Dermis microvascular lymphatic vessel endothelial cell (primary cell): ENCODE measurements around the gene ZNF646. TPM values are rescaled to one million over a fixed set of nuclear protein-coding genes. Genes with fewer than 3 reads are reported as not detected.

ENCODE experiments used
- DNase-seq, 2 donors: peaks; one replicate each; pipeline versions ENCODE4 v3.0.0 to v3.0.0-alpha.2; 2010; ENCODE audit warnings: low read depth in 2 of 2
- total RNA-seq: library from RNA; depleted of rRNA; stranded (reverse); fragments of >200 nt; gene quantifications from 2 replicates; pipeline ENCODE4 v1.2.1, GENCODE V29; 2014

ZNF646 gene
- total RNA-seq, 1 donor from 2014 or later = 8.1 TPM

DNA sequence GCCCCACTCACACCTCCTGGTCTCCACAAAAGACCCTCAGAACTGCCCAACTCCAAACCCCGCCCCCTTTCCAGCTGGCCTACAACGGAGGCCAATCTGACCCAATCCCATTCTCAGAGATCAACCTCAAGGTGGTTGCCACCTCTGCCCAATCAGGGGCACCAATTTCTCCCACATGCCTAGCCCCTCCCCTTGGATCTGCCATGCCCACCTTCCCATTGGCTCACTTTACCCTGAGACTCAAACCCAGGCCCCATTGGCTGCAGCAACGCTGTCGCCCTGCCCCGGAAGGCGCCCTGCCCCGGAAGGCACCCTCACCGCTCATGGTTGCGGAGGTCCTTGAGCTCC, 10.8 kb upstream of the ZNF646 start:
- no peak for DNase-seq

DNA sequence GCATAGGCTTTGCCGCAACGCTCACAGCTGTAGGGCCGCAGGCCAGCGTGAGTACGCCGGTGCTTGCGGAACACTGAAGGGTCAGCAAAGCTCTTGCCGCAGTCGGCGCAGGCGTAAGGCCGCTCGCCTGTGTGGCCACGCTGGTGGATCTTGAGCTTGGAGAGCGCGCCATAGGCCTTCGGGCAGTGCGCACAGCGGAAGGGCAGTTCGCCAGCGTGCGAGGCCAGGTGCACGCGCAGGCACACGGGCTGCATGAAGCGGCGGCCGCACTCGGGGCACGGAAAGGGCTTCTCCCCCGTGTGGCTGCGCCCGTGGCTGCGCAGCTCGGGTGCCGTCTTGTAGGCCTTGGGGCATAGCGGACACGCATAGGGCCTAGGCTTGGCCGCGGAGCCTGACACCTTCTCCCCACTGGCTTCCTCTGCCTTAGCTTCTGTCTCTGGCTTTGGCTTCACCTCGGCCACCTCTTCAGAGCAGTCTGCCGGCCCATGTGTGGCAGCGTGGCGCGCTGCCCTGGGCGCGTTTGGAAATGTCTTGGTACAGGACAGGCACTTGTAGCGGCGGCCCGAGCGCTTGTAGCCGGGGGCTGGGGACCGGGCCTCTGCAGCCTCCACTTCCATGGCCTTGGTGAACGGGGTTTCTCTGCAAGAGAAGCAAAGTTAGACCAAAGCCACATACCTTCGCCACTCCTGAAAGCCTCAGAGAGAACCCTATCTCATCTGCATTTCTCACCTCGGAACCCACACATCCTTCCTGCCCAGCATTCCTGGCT, 10.2 kb upstream of the ZNF646 start:
- no peak for DNase-seq

DNA sequence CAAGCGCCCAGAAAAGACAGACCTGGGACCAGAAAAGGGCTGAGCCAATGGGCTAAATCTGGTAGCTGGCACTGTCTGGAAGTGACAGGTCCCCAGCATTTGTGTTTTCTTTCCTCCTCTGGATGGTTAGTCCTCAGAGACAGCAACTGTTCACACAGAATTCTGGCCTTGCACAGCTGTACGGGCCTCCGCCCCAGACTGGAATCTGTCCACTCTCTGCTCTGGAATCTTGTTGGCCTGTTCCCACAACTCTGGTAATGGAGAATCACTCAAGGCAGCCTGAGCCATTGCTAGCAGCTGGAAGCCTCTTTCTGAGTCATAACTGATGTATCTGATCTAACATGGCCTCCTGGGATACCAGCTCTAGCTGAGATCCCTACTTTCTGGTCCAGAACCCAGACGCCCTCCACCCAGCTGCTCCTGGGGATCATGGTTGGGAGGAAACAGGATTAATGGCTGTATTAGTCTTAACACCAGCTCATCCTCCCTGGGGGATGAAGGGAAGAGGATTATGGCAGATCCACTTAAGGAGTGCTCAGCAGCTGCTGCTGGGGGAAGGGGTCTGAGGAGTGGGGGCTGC, 9.2 kb upstream of the ZNF646 start:
- DNase-seq = peak in 1 of 2 donors; percentile 33

DNA sequence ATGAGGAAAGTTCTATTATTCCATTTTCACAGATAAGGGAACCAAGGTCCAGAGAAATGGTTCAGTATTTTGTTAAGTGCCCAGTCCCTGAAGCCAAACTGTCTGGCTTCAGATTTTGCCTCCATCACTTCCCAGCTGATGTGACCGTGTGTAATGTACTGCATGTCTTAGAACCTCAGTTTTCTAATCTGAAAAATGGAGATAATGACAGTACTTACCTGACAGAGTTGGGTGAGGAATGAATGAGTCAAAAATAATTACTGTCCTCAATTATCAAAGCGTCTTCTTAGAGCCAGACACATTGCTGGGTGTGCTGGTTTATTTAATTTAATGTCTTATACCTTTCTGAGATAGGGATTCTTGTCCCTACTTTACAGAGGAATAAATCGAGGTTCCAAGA, 6.9 kb upstream of the ZNF646 start:
- no peak for DNase-seq

DNA sequence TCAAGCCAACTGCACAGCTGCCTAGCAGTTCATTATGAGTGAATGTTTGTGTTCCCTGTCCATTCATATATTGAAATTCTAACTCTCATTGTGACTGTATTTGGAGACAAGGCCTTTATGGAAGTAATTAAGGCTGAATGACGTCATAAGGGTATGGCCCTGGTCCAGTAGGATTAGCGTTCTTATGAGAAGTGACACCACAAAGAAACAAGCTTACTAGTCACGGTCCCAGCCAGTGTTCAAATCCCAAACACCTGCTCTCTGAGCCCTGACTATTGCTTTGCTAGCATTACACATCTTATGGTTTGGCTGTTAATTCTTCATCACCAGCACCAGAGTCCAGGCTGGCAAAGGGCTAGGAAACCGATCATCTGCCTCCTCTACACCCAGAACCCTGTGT, 2.4 kb upstream of the ZNF646 start:
- peak in 1 of 2 donors; percentile 17 for DNase-seq

DNA sequence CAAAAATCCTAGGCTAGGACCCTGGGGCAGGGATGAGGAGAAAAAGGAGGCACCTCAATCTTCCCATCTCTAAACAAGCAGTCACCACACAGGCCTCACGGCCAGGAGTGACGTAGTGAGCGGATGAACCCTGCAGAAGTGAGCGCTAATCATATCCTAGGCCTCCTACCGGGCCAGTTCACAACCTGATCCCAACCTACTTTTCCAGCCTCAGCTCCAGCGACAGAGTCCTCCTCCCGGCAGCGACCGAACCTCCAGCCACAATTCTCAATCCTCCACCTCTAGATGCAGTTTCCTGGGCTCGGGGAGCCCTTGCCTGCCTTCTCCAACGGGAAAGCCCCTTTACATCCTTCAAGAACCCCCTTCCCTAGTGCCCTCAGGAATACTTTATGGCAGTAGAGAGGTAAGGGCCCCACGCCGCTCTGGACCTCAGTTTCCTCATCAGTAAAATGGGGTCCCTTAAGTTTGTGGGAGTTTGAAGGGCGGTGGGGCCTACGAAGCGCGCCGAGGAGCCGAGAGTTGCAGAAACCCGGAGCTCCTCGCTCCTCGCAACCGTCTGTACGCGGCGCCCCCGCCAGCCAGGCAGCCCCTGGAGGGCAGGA, 1.6 kb upstream of the ZNF646 start:
- peak; percentile 29 to 62 for DNase-seq

DNA sequence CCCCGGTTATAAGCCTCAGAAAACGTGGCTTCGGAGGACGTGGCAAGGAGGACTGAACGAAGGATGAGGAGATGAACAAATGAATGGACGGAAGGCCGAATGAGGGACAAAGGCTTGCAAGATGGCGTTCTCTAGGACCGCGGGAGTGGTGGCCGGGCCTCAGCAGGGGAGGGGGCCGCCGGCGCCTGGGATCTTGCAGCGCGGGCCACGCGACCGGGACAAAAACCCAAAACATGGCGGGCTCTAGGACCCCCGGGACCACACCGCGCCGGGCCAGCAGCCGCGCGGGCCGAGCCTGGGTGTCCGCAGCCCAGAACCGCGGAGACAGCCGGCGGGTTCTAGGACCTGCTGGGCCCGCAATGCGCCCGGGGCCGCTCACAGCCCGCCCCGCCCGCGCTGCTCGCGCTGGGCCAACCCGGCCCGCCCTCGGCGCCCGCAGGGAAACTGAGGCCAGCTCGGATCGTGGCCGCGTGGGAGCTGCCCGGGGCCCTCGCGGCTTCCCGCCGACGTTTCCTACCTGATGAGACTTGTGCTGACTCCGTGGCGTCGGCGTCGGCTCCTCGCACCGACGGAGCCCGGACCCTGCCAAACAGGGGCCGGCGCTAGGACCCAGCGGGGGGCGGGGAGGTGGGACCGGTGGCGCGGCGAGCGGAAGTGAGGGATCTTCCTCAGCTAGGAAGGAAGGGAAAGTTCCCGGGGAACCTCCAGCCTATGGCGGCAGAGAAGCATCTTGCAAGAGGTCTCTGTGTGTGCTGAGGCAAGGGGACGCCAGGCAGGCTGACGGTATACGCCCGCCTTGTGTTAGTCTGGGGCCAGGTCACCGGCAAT, 866 bp upstream of the ZNF646 start:
- DNase-seq = peak; percentile 72 to 93

DNA sequence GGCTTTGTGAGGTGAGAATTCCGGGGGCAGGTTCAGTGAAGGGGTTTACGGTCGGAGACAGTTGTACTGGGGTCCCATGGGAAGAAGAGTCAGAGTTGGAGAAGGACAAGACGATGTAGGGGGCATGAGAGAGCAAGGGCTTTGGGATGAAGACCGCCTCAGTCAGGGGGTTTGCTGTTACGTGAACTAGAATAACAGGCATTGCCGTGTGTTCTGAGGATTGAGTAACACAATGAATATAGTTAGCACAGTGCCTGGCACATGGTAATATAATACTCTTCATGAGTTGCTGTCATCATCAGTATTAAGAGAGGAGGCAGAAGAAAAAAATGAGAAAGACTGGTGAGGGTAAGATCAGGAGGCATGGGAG, 577 bp downstream of the ZNF646 start:
- no peak for DNase-seq

DNA sequence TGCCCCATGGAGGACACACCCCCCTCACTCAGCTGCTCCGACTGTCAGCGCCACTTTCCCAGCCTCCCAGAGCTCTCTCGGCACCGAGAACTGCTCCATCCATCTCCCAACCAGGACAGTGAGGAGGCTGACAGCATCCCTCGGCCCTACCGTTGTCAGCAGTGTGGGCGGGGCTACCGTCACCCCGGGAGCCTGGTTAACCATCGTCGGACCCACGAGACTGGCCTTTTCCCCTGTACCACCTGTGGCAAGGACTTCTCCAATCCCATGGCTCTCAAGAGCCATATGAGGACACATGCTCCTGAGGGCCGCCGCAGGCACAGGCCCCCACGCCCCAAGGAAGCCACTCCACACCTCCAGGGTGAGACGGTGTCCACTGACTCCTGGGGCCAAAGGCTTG, 2.1 kb downstream of the ZNF646 start:
- no peak for DNase-seq

DNA sequence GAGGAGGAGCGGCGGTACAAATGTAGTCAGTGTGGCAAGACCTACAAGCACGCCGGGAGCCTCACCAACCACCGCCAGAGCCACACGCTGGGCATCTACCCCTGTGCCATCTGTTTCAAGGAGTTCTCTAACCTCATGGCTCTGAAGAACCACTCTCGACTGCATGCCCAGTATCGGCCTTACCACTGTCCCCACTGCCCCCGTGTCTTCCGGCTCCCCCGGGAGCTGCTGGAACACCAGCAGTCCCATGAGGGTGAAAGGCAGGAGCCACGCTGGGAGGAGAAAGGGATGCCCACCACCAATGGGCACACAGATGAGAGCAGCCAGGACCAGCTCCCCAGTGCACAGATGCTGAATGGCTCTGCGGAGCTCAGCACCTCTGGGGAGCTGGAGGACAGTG, 2.8 kb downstream of the ZNF646 start:
- no peak for DNase-seq

DNA sequence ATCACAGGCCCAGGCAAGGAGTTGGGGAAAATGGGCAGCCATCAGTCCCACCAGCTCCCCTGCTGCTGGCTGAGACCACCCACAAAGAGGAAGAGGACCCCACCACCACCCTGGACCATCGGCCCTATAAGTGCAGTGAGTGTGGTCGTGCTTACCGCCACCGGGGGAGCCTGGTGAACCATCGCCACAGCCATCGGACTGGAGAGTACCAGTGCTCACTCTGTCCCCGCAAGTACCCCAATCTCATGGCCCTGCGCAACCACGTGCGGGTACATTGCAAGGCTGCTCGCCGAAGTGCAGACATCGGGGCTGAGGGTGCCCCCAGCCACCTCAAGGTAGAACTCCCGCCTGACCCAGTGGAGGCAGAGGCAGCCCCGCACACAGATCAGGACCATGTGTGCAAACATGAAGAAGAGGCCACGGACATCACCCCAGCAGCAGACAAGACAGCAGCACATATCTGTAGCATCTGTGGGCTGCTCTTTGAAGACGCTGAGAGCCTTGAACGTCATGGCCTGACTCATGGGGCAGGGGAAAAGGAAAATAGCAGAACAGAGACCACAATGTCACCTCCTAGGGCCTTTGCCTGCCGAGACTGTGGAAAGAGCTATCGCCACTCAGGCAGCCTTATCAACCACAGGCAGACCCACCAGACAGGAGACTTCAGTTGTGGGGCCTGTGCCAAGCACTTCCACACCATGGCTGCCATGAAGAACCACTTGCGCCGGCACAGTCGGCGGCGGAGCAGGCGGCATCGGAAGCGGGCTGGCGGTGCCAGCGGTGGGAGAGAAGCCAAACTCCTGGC, 3.6 kb downstream of the ZNF646 start:
- DNase-seq = no peak

DNA sequence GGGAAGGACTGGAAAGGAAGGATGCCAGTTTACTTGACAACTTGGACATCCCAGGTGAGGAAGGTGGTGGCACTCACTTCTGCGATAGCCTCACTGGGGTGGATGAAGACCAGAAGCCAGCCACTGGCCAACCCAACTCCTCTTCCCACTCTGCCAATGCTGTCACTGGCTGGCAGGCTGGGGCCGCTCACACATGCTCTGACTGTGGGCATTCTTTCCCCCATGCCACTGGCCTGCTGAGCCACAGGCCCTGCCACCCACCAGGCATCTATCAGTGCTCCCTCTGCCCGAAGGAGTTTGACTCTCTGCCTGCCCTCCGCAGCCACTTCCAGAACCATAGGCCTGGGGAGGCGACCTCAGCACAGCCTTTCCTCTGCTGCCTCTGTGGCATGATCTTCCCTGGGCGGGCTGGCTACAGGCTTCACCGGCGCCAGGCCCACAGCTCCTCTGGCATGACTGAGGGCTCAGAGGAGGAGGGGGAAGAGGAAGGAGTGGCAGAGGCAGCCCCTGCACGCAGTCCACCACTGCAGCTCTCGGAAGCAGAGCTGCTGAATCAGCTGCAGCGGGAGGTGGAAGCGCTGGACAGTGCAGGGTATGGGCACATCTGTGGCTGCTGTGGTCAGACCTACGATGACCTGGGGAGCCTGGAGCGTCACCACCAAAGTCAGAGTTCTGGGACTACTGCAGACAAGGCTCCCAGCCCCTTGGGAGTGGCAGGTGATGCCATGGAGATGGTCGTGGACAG, 4.5 kb downstream of the ZNF646 start:
- DNase-seq = no peak

DNA sequence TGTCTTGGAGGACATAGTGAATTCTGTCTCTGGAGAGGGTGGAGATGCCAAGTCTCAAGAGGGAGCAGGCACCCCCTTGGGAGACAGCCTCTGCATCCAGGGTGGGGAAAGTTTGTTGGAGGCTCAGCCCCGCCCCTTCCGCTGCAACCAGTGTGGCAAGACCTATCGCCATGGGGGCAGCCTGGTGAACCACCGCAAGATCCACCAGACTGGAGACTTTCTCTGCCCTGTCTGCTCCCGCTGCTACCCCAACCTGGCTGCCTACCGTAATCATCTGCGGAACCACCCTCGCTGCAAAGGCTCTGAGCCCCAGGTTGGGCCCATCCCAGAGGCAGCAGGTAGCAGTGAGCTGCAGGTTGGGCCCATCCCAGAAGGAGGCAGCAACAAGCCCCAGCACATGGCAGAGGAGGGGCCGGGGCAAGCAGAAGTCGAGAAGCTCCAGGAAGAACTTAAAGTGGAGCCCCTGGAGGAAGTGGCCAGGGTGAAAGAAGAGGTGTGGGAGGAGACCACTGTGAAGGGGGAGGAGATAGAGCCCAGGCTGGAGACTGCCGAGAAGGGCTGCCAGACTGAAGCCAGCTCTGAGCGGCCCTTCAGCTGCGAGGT, 5.2 kb downstream of the ZNF646 start:
- DNase-seq = no peak

DNA sequence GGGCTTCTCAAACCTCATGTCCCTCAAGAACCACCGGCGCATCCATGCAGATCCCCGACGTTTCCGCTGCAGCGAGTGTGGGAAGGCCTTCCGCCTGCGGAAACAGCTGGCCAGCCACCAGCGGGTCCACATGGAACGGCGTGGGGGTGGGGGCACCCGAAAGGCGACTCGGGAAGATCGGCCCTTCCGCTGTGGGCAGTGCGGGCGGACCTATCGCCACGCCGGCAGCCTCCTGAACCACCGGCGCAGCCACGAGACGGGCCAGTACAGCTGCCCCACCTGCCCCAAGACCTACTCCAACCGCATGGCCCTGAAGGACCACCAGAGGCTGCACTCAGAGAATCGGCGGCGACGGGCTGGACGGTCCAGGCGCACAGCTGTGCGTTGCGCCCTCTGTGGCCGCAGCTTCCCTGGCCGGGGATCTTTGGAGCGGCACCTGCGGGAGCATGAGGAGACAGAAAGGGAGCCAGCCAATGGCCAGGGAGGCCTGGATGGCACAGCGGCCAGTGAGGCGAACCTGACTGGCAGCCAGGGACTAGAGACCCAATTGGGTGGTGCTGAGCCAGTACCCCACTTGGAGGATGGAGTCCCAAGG, 5.9 kb downstream of the ZNF646 start:
- no peak for DNase-seq

DNA sequence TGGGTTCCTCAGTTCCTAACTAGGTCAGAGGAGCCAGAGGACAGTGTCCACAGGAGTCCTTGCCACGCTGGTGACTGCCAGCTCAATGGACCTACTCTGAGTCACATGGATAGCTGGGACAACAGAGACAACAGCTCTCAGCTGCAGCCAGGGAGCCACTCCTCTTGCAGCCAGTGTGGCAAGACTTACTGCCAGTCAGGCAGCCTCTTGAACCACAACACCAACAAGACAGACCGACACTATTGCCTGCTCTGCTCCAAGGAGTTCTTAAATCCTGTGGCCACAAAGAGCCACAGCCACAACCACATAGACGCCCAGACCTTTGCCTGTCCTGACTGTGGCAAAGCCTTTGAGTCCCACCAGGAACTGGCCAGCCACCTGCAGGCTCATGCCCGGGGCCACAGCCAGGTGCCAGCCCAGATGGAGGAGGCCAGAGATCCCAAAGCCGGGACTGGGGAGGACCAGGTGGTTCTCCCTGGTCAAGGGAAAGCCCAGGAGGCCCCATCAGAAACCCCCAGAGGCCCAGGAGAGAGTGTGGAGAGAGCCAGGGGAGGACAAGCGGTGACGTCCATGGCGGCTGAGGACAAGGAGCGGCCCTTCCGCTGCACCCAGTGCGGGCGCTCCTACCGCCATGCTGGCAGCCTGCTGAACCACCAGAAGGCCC, 6.7 kb downstream of the ZNF646 start:
- no peak for DNase-seq

DNA sequence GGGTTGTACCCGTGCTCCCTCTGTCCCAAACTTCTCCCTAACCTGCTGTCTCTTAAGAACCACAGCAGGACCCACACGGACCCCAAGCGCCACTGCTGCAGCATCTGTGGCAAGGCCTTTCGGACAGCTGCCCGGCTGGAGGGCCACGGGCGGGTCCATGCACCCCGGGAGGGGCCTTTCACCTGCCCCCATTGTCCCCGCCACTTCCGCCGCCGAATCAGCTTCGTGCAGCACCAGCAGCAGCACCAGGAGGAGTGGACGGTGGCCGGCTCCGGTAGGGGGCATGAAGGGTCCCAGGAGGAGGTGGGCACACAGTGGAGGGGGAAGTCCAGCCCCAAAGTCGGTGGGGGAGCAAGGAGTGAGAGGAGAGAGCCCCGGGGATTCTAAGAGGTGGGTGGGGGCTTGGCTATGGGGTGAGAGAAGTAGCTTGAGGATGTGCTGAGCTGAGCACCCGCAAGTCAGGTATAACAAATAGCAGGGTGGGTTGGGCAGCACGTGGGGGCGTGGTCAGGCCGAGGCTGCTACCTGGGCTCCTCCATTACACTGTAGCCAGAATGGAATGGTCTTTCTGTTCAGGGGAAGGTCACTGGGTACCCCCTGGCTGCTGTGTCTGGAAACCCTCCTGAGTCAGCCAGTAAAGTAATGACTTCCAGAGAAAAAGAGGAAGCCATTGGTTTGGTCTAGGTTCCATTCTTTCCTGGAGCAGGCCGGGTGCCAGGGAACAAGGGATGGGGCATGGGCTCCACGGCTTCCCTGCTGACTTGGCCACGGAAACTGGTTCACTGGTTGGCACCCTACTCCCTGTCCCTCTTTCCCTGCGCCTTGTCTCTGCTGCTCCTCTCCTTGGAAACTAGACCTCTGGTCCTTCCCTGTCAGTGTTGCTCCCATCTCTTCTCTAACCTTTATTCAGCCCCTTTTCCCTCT, 7.5 kb downstream of the ZNF646 start:
- DNase-seq = no peak

DNA sequence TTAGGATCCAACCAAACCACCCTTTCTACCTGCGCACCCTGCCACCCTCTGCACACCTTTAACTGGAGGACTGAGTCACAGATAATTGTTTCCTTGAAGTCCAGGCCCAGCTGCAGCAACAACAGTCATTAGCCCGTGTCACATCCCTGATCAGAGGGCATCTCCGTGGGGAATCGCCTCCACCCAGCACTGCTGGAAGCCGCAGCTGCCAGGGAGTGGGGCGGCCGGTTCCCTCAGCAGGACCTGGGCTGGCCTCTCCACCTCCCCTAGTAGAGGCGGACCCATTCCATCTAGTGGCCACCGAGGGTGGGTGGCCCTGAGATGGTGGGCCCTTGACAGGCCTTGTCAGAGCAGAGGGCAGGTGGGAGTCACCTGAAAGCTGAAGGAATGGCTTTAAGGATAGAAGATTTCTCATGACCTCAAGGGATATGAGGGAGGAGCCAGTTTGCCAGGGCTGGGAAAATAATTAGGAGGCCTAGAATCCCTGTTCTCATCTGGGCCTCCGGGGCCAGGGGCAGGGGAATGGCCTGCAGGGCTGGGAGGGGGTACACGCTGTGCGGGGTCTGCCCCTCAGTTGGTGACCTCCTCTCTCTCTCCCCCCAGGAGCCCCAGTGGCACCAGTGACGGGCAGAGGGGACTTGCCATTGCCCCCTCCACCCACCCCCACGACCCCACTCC, 8.3 kb downstream of the ZNF646 start:
- DNase-seq = no peak

DNA sequence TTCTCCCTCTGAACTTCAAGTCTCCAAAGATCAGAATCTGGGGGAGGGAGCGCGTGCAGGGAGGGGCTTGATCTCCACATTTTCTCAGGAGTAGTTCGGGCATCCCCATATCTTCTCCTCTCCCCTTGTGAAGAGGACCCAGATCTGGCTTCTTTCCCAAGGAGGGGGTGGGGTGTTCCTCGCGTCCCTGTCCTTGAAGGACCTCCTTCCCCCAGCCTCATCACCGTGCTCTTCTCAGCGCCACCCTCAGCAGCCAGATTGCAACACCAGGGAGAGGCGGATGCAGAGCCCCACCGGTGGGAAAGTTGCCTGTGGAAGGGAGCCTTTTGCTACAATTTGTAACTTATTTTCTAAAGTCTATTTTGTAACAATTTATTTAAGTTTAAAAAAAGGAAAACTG, 8.9 kb downstream of the ZNF646 start:
- no peak for DNase-seq
